ENCODE measurements around the gene MARK4.

Gene MARK4

DNA sequence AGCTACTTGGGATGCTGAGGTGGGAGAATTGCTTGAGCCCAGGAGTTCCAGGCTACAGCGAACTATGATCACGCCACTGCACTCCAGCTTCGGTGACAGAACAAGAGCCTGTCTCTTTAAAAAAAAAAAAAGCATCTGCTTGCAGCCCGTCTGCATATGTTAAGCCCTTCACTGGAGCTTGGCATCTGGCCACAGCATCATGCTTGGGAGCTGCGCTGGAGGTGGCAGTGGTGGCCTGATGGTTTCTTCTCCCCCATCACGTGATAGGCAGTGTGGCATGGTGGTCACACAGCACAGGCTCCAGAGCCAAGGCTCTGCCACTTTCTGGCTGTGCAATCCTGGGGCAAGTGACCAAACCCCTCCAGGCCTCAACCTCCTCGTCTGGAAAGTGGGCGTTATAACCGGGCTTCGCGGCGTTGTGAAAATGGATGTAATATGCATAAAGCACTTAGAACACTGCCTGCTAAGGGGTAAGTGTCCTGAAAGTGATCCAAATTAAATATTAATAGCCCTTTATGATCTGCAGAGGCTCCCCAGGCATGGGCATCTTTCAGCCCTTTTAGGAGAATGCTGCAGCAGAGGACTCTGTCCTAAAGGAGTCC lies 24.4 kb downstream of the MARK4 start:
- DNase-seq (ENCODE audit: low read depth) = no peak

DNA sequence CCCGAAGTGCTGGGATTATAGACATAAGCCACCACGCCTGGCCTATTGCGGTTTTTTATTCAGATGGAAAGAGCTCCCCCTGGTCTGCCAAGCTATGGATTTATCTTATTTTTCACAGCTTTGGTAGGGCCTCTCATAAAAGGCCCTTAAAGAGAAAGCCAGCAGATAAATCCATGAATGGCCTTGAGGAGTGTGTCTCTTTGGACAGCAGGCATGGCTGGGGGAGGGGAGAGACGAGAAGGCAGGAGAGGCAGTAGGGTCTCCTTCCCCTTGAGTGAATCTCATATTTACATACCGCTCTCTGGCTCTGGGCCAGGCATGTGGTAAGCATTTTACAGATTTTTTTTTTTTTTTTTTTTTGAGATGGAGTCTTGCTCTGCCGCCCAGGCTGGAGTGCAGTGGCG lies 25.2 kb downstream of the MARK4 start:
- DNase-seq (ENCODE audit: low read depth) = no peak

DNA sequence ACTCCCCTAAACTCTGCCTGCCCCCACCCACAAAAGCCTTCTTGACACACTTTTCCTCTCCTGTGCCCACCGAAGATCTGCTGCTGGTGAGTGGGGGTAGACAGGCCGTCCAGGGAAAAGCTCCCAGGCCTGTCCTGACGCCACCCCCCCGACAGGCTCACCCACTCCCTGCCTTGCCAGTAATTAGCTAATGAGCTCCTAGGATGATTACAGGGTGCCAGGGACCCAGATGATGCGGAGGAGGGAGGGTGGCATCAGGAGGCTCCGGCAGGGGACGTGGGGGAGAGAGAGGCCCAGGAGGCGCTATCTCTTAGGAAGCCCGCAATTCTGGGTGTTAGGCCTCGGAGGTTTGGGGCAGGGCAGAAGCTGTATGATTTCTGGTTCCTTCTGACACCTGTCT lies 27.0 kb downstream of the MARK4 start:
- no peak for DNase-seq (ENCODE audit: low read depth)

DNA sequence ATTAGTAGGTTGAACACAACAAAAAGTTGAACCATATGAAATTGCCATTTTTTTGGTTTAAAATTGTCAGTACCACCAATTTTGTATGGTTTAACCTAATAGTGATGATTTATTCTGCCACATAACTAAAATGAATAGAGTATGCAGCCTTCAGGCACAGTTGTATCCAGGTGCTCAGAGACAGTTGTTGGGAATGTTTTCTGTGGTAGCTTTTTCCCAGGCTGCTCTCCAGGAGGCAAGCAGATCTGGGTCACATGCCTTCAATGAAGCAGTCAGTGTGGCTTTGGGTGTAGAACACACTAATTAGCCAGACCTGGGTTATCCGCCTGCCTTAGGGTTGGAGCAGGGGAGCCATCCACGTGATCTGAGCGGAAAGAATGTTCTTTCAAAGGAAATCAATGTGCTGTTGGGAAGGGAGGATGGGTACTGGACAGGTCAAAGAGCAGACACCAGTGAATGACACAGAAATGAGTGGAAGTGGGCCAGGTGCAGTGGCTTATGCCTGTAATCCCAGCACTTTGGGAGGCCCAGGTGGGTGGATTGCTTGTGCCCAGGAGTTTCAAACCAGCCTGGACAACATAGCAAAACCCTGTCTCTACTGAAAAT lies 28.6 kb downstream of the MARK4 start:
- DNase-seq (ENCODE audit: low read depth) = no peak

DNA sequence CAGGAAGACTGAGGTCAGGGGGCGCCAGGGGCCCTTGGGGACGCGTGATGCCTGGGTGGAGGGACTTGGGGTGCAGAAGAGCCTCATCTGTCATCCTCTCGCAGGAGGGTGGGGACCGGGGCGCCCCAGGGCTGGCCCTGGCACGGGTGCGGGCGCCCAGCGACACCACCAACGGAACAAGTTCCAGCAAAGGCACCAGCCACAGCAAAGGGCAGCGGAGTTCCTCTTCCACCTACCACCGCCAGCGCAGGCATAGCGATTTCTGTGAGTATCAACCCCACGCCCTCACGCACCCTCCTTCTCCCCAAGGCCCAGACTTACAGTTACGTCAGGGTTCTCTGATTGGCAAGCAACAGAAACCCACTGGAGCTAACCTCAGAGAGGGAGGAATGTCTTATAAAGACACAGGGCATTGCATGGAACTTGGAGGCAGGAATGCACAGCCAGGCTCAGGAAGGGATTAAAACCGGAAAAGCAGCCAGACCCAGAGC lies 29.4 kb downstream of the MARK4 start:
- no peak for DNase-seq (ENCODE audit: low read depth)

DNA sequence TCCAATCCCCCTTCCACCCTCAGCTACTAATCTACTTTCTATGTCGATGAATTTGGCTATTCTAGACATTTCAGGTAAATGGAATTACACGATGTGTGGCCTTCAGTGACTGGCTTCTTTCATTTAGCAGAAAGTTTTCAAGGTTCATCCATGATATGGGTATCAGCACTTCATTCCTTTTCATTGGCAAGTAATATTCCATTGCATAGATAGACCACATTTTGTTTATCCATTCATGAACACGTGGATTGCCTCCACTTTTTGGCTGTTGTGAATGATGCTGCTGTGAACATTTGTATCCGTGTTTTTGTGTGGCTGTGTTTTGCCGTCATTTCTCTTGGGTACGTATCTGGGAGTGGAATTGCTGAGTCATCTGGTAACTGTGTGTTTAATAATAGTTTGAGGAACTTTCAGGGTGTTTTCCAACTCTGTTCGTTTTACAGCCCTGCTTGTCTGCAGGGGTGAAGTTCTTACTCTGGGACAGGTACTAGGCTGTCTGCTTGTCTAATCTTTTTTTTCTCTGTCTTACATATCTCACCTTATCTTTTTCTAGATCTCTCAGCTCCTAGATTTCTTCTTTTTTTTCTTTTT lies 32.5 kb downstream of the MARK4 start:
- no peak for DNase-seq (ENCODE audit: low read depth)

DNA sequence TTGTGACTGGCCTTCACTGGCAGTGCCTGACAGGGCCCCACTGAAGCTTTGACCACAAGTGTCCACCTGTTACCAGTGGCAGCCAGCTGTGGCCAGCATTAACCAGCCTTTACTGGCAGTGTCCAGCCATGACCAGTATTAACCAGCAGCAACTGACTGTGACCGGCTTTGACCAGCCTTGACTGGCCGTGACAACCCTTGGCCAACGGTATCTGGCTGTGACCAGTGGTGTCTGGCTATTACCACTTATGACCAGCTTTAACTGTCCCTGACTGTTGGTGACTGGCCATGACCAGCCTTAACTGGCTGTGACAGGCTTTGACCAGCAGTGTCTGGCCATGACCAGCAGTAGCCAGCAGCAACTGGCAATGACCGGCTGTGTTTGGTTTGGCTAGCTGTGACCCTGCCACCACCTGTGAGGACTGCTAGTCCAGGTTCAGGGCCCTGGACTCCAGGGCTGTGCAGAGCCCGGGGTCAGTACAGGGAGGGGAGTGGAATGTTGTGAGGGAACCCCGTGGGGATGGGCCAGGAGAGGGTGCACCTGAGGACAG lies 39.4 kb downstream of the MARK4 start:
- DNase-seq (ENCODE audit: low read depth) = no peak

DNA sequence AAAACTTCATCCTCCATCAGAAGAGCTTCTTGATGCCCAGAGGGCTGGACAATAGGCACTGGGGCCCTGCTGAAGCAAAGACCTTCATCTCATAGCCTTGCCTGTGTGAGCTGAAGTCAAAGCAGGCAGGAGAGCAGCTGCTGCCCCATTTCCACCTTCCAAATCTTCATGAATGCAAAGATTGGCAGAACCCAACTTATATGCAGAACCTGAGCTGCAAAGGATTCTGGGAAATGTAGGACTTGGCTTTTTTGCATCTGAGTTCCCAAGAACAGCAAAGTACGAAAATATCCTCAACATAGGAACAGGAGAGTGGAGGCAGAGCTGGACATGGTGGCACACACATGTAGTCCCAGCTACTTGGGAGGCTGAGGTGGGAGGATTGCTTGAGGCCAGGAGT lies 40.8 kb downstream of the MARK4 start:
- DNase-seq (ENCODE audit: low read depth) = no peak

DNA sequence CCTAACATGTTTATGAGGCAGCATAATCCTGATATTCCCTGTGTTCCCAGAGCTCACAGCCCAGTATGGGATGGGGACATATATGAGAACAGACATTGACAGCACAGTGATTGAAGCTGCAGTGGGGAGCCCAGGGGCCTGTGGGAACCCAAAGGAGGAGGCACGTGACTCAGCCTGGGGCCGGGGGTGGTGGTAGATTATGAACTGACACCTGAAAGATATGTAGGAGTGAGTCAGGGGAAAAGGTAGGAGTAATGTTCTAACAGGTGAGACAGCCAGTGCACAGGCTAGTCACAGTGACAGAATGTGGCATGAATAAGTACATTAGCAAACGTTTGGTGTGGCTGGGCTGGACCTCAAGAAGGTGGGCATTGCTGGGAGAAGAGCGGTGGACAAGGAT lies 42.6 kb downstream of the MARK4 start:
- no peak for DNase-seq (ENCODE audit: low read depth)

DNA sequence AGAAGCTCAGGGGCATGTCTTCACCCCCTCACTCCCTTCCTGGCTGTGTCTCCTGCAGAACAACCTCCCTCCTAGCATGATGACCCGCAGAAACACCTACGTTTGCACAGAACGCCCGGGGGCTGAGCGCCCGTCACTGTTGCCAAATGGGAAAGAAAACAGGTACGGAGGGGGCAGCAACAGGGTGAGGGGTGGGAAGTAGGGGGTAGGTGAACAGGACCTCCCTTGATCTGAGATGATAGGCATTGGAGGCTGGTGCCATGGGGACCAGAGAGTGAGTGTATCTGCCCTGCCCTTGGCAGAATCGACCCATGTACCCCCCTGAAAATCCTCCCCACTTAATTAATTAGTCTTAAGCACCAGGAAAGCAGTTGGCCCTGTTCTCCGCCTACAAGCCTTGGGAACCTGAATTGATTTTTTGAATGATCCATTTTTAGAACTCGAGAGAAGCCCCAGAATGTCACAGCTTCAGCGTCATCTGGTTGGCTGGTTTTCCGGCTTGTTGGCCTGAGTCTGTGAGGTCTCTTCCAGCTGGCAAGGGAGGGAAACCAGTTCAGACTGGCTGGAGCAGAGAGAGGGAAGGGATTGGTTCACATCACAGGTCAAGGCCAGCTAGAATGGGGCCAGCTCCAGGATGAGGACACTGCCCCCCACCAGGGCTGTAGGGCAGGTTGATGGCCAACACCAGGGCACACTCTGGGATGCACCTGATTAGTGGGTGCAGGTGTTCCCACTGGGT lies 43.4 kb downstream of the MARK4 start:
- no peak for DNase-seq (ENCODE audit: low read depth)

DNA sequence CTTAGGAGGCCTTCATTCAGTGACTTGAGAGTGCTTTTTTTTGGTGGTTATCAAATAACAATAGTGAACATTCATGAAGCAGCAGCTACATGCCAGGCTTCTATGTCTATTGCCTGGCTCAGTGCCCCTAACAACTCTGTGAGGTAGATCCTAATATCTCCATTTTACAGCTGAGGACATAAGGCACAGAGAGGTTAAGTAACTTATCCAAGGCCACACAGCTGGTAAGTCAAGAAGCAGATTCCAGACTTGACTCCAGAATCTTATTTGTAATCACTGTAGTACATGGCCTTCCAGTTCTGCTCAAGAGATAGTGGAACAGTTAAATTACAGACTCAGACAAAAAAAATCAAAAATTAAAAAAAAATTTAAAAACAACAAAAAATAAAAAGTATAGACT lies 44.8 kb downstream of the MARK4 start:
- DNase-seq (ENCODE audit: low read depth) = no peak

DNA sequence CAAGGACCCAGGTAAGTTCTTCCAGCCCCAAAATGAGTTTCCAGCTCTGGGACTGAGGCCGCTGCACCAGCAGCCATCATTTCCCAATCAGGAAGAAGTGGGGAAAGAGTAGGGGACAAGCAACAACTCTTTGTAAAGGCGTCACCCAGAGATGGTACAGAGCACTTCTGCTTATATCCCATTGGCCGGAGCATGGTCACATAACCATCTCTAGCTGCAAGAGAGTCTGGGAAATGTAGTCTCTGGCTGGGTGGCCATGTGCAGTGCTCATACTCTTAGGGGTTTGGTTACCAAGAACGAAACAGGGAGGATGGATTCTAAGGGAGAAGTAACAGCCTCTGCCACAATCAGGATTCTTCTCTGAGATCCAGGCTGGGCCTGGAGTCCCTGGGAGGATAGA lies 45.3 kb downstream of the MARK4 start:
- DNase-seq (ENCODE audit: low read depth) = no peak

DNA sequence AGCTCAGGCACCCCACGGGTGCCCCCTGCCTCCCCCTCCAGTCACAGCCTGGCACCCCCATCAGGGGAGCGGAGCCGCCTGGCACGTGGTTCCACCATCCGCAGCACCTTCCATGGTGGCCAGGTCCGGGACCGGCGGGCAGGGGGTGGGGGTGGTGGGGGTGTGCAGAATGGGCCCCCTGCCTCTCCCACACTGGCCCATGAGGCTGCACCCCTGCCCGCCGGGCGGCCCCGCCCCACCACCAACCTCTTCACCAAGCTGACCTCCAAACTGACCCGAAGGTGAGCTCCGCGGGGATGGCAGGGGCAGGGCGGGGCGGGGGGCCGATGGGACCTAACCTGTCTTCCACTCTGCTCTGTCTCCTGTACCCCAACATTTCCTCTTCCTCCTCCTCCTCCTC lies 46.6 kb downstream of the MARK4 start:
- no peak for DNase-seq (ENCODE audit: low read depth)

DNA sequence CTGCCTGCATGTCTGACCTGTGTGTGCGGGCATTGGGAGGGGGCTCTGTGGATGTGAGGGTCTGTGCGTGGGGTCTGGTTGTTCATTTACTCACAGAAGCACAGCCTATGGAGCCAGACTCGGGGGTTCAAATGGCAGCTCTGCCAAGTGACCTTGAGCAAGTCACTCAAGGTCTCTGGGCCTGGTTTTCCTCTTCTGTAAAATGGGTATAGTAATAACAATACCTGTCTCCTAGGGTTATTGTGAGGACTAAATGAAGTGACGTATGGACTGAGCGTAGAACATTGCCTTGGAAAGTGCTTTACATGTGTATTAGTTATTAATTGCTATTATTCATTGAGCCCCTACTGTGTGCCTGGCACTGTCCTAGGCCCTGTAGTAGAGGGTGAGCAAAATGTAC lies 47.2 kb downstream of the MARK4 start:
- no peak for DNase-seq (ENCODE audit: low read depth)

DNA sequence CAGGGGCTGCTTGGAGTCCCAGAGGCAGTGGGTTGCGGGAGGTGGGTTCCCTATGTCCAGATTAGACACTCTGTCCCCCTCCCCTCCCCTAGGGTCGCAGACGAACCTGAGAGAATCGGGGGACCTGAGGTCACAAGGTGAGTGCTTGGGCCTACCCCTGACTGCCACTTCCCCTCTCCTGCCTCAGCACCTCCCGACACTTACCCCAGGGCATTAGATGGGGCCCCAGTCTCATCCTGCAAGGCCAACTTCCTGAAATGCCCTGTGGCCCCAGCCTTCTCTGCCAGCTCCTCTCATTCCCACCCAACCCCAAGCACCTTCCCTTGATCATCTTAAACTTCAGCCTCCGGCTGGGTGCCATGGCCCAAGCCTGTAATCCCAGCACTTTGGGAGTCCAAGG lies 48.6 kb downstream of the MARK4 start:
- DNase-seq (ENCODE audit: low read depth) = no peak

DNA sequence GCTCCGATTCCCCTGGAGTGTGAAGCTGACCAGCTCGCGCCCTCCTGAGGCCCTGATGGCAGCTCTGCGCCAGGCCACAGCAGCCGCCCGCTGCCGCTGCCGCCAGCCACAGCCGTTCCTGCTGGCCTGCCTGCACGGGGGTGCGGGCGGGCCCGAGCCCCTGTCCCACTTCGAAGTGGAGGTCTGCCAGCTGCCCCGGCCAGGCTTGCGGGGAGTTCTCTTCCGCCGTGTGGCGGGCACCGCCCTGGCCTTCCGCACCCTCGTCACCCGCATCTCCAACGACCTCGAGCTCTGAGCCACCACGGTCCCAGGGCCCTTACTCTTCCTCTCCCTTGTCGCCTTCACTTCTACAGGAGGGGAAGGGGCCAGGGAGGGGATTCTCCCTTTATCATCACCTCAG lies 51.3 kb downstream of the MARK4 start:
- no peak for DNase-seq (ENCODE audit: low read depth)

DNA sequence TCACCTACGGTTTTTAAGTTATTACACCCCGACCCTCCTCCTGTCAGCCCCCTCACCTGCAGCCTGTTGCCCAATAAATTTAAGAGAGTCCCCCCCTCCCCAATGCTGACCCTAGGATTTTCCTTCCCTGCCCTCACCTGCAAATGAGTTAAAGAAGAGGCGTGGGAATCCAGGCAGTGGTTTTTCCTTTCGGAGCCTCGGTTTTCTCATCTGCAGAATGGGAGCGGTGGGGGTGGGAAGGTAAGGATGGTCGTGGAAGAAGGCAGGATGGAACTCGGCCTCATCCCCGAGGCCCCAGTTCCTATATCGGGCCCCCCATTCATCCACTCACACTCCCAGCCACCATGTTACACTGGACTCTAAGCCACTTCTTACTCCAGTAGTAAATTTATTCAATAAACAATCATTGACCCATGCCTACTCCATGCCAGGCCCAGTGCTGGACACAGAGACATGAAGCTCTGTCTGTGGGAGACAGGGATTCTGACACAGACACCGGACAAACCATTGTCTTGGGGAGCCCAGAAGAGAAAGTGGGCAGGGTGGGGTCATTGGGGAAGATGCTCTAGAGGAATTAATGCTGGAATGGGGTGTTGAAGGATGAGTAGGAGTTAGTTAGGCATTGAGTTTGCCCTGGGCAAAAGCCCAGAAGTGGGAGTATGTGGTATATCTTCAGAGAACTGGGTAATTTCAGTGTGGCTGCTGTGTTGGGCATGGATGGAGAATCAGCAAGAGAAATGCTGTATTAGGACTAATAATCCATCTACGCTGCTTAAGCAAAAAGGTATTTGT lies 52.4 kb downstream of the MARK4 start:
- DNase-seq (ENCODE audit: low read depth) = no peak

DNA sequence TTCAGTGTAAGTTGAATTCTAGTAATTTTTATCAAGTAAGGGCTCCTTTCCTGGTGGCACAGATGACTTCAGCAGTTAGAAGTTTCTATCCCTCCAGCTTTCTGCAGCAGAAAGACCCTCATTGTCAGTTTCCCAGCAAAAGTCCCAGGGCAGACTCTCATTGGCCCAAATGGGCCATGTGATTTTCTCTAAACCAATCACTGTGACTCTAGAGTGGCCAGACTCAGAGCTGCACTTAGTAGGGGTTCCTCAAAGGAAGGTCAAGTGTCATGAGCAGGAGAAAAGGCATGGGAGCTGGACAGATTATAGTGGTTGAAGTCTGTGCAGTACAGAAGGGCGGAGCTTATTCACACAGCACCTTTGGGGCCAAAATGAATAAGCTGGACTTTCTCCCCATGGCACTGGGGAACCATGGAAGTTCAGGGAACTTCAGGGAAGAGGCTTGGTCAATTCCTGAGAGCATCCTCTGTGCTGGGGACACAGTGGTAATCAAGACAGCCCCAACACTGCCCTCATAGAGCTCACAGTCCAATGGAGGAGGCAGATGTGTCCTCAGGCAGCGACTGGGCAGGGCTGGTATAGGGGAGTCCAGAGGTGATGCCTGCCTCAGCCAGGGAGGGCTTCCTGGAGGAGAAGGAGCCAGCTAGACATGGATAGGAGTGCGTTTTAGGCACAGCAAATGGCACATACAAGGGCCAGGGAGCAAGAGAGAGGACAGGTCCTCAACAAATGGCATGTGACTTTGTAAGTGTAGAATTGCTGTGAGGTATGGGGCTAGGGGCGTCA lies 53.3 kb downstream of the MARK4 start:
- DNase-seq (ENCODE audit: low read depth) = no peak

DNA sequence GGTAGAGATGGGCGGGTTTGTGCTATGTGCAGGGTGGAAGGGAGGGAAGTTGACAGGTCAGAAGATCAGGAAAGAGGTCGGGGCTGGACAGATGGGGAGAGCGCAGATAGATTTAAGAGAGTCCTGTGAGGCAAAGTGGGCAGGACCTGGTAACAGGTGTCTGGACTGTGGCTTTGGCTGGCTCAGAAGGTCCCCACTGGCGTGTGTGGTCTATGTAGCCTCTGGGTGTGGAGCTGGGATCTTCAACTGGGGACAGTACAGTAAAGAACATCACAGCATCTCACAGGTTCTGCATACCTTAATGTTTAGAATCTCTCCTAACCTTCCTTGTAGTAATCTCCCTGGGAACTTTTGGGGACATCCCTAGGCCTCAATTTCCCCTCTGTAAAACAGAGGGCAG lies 53.9 kb downstream of the MARK4 start:
- no peak for DNase-seq (ENCODE audit: low read depth)

DNA sequence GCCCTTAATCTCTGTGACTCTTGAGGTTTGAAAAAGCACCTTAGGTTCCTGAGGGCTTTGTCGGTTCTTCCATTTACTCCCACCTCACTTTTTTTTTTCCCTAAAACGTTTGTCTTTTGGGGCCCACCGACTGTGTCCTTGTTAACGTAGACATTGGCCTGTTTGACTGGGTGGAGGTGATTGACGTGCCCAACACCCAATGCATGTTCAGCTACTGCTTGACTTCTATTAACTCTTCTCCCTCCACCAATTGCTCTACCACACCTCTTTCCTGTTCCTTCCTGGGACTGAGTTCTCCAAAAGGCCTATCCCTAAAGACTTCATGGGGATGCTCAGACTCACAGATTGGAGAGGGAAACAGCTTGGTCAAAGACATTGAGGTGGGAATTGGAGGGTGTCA lies 54.4 kb downstream of the MARK4 start:
- no peak for DNase-seq (ENCODE audit: low read depth)

DNA sequence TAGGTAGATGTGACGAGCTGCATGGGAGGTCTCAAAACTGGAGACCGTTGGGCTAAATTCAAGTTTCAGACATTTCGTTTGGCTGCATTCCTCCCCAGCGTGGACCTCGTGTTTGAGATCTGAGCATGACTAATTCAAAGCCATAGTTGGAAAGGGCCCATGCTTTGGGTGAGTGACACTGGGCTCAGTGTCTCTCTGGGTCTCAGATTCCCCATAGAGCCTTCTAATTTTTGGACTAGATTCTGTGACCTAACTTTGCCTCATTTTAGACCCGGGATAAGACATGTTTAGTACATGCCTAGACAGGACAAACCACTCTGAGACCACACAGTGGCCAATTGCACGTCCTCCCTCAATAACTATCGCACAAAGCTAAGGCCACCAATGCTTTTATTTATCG lies 55.0 kb downstream of the MARK4 start:
- DNase-seq (ENCODE audit: low read depth) = no peak

Measured in CMK (cell line).